ENCODE data around the gene SPRTN. TPM values are rescaled to one million over a fixed set of nuclear protein-coding genes. Genes with fewer than 3 reads are reported as not detected.

Gene SPRTN, protein sequence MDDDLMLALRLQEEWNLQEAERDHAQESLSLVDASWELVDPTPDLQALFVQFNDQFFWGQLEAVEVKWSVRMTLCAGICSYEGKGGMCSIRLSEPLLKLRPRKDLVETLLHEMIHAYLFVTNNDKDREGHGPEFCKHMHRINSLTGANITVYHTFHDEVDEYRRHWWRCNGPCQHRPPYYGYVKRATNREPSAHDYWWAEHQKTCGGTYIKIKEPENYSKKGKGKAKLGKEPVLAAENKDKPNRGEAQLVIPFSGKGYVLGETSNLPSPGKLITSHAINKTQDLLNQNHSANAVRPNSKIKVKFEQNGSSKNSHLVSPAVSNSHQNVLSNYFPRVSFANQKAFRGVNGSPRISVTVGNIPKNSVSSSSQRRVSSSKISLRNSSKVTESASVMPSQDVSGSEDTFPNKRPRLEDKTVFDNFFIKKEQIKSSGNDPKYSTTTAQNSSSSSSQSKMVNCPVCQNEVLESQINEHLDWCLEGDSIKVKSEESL
- total RNA-seq, result 9.8 and 12.2 TPM in 2 replicates

DNA sequence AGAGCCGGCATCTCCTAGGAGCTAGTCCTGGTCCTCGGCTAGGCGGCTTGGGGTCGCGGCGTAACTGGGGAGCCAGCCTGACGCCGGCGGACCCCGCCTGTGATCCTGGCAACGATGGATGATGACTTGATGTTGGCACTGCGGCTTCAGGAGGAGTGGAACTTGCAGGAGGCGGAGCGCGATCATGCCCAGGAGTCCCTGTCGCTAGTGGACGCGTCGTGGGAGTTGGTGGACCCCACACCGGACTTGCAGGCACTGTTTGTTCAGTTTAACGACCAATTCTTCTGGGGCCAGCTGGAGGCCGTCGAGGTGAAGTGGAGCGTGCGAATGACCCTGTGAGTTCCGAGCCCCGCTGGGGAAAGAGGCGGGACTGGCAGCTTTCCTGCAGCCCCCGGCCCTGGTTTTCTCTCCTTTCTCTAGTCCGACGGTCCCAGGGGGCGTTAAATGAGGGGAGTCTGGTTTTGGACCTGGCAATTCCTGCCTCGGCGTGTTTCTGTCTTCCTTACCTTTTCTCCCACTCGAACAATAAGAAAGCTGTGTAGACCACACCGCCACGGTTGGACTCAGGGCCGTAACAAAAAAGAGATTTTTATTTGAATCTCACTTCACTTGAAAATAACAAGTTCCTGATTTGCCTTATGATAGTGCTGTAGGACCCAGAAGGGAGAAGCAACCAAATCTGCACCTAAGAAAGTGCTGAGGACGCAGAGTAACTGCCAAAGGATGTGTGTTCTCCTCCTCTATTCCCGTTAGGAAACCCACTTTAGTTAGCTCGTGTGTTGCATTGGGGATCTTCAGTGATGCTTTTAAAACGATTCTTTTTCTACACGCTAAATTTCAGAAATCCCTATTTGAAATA is at the start of gene SPRTN:
SPRTN (plus strand) TSS at position 24 of the 859 bp plus-strand sequence; CDS start at position 115, 91 bp downstream.

DNA sequence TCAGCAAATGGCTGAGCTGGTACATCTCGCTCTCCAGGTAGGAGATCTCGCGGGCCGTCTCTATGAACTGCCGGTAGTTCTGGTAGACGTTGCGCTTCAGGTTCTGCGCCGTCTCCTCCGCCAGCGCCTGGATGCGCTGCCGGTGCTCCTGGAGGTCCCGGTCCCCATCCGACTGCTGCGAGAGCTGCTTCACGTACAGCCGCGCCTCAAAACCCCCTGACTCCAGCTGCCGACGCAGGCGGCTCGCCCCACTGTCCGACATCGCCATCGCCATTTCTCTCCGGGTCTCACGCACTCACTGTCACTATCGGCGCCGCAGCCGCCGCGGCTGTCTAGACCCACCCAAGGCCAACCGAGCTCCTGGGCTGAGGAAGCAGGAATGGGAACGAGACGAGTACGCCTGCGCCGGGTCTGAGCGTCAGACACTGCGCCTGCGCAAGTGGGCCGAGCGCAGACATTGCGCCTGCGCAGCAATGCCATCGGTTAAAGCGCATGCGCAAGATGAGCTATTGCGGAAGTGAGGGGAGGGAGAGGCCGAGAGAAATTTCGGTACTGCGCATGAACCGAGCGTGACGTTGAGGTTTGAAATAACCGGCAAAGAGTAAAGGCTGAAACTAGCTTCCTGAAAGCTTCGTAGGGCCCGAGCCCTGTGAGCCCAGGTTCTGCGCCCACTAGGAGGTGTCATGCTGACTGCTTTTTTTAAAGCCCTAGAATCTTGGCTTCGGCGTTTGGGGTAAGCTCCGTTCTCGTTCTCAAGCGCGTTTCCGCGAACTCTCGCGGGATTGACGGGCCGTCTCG is 422 bp upstream of the SPRTN start, which contains the start of gene EXOC8:
EXOC8 (minus strand) TSS at position 381 of the 798 bp plus-strand sequence; CDS start at position 274, 107 bp downstream.

Other genes with a start within 250 kb of the SPRTN start
- not detected in 2 replicates for gene TRIM67, start 176.2 kb upstream of the SPRTN start, total RNA-seq
- gene GNPAT, start 97.1 kb upstream of the SPRTN start, total RNA-seq, result 53.1 and 58.8 TPM in 2 replicates
- 5.5 and 5.7 TPM in 2 replicates for gene EXOC8, start 441 bp upstream of the SPRTN start, total RNA-seq
- 13.1 and 15.1 TPM in 2 replicates for gene EGLN1, start 84.0 kb downstream of the SPRTN start, total RNA-seq
- gene TSNAX, start 190.4 kb downstream of the SPRTN start, total RNA-seq, result 15.2 and 21.5 TPM in 2 replicates

All from bronchus fibroblast of lung (primary cell).